NK-92 treated with Interleukin-12 subunit alpha and Interleukin-12 subunit beta, amount 100 ng/mL, for 24 hours (cell line): ENCODE data around the gene PEAK1.

Source experiments
- DNase-seq: peaks from one replicate; lab custom pipeline; 2025; lab: John Stamatoyannopoulos, UW

PEAK1 gene

GRCh38 chr15:77064063-77064462, 355.8 kb downstream of the PEAK1 start:
- no peak for DNase-seq

DNA sequence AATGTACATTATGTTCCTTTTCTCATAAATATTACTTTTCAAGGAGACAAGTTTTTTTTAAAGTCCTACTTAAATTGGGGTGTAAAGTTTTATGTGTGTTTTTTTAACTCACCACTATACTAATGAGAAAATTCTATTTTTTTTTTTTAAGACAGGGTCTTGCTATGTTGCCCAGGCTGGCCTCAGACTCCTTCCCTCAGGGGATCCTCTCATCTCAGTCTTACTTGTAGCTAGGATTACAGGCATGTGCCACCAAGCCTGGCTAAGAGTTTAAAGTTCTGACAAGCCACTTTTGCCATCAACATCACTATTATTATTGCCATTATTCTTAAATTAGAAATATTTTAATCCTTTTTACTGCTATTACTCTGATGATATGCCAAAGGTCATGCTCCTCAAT, 356.7 kb downstream of the PEAK1 start:
- DNase-seq, result no peak

- no peak for DNase-seq
These were observed 359.4 kb downstream of the PEAK1 start for GRCh38 chr15:77060546-77060945.

DNA sequence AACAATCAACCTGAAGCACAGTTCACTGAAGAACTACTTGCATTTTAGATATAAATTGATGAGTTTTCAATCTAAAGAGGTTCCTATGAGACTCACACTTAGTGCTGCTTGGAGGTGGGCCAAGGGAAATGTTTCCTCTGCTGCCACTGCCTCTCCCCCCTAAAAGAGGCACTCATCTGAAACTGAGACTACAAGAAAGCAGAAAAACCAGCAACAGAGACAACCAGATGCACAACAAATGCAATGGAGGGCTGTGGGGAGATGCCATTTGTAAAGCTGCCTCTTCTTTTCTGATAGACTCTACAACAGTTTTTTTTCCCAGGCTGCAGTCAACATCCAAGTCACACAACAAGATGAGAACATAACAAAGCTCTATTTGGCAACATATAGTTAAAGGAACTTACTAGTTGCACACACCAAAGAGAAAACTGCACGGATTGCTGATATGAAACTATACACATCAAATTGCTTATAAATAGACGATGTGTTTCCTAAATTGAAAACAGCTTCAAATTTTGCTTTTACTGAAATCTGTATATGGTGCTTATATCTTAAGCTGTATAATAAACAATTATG, 360.0 kb downstream of the PEAK1 start:
- no peak for DNase-seq

GRCh38 chr15:77058468-77058867, 361.4 kb downstream of the PEAK1 start:
- DNase-seq, result no peak

- no peak for DNase-seq
These were observed 362.2 kb downstream of the PEAK1 start for GRCh38 chr15:77057685-77058084.

GRCh38 chr15:77057072-77057471, 362.8 kb downstream of the PEAK1 start:
- DNase-seq, result no peak

GRCh38 chr15:77053709-77054108, 366.2 kb downstream of the PEAK1 start:
- DNase-seq, result no peak

- DNase-seq, result no peak
These were observed 367.3 kb downstream of the PEAK1 start for GRCh38 chr15:77052556-77052955.
